ENCODE measurements around the gene OR10C1.

The OR10C1 gene

DNA sequence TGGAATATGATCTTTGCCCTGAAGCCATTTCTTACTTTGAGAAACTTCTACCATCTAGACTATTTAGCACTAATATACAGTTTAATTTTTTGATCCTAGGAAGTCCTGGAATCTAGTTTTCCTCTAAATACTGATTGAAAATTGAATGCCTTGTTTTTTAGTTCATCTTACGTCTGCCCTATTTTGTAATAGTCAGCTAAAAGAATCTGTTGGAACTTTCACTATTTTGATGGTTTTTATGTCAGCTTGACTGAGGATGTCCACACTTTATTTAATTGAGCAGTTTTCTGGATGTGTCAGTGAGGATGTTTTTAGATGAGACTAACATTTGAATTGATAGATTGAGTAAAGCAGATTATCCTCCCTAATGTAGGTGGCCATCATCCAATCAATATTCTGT is 35.3 kb upstream of the OR10C1 start:
- Histone ChIP-seq H3K4me1 (ENCODE audit: insufficient read depth, low read length, poor library complexity, severe bottlenecking) (no peaks in the 10 kb centered on the region), H3K79me2 (ENCODE audit: insufficient read depth, low read length) (no peaks in the 10 kb centered on the region), H3K9ac (ENCODE audit: low read depth, low read length, poor library complexity, severe bottlenecking) (no peak overlapping the region), H4K20me1 (ENCODE audit: insufficient read depth, low read length, poor library complexity, severe bottlenecking) (no peaks in the 10 kb centered on the region), H3K36me3 (ENCODE audit: insufficient read depth, low read length) (no peaks in the 10 kb centered on the region), H3F3A (ENCODE audit: low read depth) (no peaks in the 10 kb centered on the region), H3K4me3 (ENCODE audit: low read length, poor library complexity, severe bottlenecking) (no peak overlapping the region), H3K9me2 (replicated peaks; ENCODE audit: low read depth, low read length) (no peaks in the 10 kb centered on the region), H3K4me2 (ENCODE audit: low read depth, low read length, poor library complexity, severe bottlenecking) (no peak overlapping the region), H2AFZ (ENCODE audit: low read length) (no peak overlapping the region), H3K9me3 (ENCODE audit: insufficient read depth, low read depth, low read length) (no peaks in the 10 kb centered on the region), H3K27me3 (ENCODE audit: insufficient read depth, low read length, poor library complexity, severe bottlenecking) (no peaks in the 10 kb centered on the region)
- TF ChIP-seq EZH2phosphoT487 (IDR thresholded peaks at IDR 0.05; ENCODE audit: borderline replicate concordance) (no peak), CTCF (conservative IDR thresholded peaks at IDR 0.05; ENCODE audit: low read length) (no peak)

DNA sequence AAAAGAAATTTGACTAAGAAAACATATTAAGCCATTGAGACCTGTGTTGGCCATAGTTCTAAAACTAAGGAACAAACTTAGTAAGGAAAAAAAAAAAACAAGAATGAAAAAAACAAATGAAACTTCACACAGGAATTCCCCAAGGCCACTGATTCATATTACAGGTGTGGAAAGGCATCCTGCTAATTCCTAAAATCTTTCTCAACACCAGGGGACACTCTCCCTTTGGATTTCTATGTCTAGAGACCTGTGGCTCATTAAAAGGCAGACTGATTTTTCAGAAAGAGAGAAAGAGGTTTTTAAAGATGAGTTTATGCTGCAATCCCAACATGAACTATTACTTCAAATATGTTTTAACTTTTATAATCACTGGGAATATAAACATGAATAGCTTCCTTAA is 24.5 kb upstream of the OR10C1 start, which contains the start of gene OR12D1:
Gene OR12D1 (plus strand): TSS at position 341 of the 400 bp plus-strand sequence.
- Histone ChIP-seq H3K9me3 (ENCODE audit: insufficient read depth, low read depth, low read length) (peaks cover 7% of the 10 kb centered on the region; the same call in 1 of the 2 replicates), H3K4me3 (ENCODE audit: low read length, poor library complexity, severe bottlenecking) (no peak within 1 kb of the TSS), H3K27me3 (ENCODE audit: insufficient read depth, low read length, poor library complexity, severe bottlenecking) (no peaks in the 10 kb centered on the region), H3K4me1 (ENCODE audit: insufficient read depth, low read length, poor library complexity, severe bottlenecking) (peaks cover 7% of the 10 kb centered on the region), H3K9me2 (replicated peaks; ENCODE audit: low read depth, low read length) (no peaks in the 10 kb centered on the region), H3K36me3 (ENCODE audit: insufficient read depth, low read length) (no peaks in the 10 kb centered on the region), H3F3A (ENCODE audit: low read depth) (no peaks in the 10 kb centered on the region), H3K79me2 (ENCODE audit: insufficient read depth, low read length) (no peaks in the 10 kb centered on the region), H3K4me2 (ENCODE audit: low read depth, low read length, poor library complexity, severe bottlenecking) (no peak within 1 kb of the TSS), H2AFZ (ENCODE audit: low read length) (no peak within 1 kb of the TSS), H3K9ac (ENCODE audit: low read depth, low read length, poor library complexity, severe bottlenecking) (no peak within 1 kb of the TSS), H4K20me1 (ENCODE audit: insufficient read depth, low read length, poor library complexity, severe bottlenecking) (no peaks in the 10 kb centered on the region)
- TF ChIP-seq CTCF (conservative IDR thresholded peaks at IDR 0.05; ENCODE audit: low read length): no peak; the same call in 1 of the 2 replicates

- H3K4me3 ChIP-seq (ENCODE audit: low read length, poor library complexity, severe bottlenecking): no peak overlapping the region
- H3K4me2 ChIP-seq (ENCODE audit: low read depth, low read length, poor library complexity, severe bottlenecking): no peak overlapping the region
- no peaks in the 10 kb centered on the region for H3K36me3 ChIP-seq (ENCODE audit: insufficient read depth, low read length)
- H3K9me2 ChIP-seq (replicated peaks; ENCODE audit: low read depth, low read length): no peaks in the 10 kb centered on the region
- no peaks in the 10 kb centered on the region for H4K20me1 ChIP-seq (ENCODE audit: insufficient read depth, low read length, poor library complexity, severe bottlenecking)
- H3K4me1 ChIP-seq (ENCODE audit: insufficient read depth, low read length, poor library complexity, severe bottlenecking): peaks cover 7% of the 10 kb centered on the region
- TF ChIP-seq EZH2phosphoT487 (IDR thresholded peaks at IDR 0.05; ENCODE audit: borderline replicate concordance): no peak
- TF ChIP-seq CTCF (conservative IDR thresholded peaks at IDR 0.05; ENCODE audit: low read length): no peak
- H3K79me2 ChIP-seq (ENCODE audit: insufficient read depth, low read length): no peaks in the 10 kb centered on the region
- H3K27me3 ChIP-seq (ENCODE audit: insufficient read depth, low read length, poor library complexity, severe bottlenecking): no peaks in the 10 kb centered on the region
- H3F3A ChIP-seq (ENCODE audit: low read depth): no peaks in the 10 kb centered on the region
- no peak overlapping the region for H3K9ac ChIP-seq (ENCODE audit: low read depth, low read length, poor library complexity, severe bottlenecking)
- 0 out of 2 replicates have a peak, but pooled peaks cover 4% of the 10 kb centered on the region for H3K9me3 ChIP-seq (ENCODE audit: insufficient read depth, low read depth, low read length)
- H2AFZ ChIP-seq (ENCODE audit: low read length): no peak overlapping the region
Observed at GRCh38 chr6:29419516-29419915, 19.6 kb upstream of the OR10C1 start.
